Calu3 (cell line): ENCODE data around the gene RAP2C. TPM values are rescaled to one million over a fixed set of nuclear protein-coding genes. Genes with fewer than 3 reads are reported as not detected.

ENCODE experiments used
- BruUV-seq: library from RNA; stranded (reverse); fragments of 400-500 nt; replicated peaks from 2 replicates; lab custom pipeline; 2021; lab: Mats Ljungman, UMichigan
- CTCF ChIA-PET: fragments of 300-600 bp; sonication (Branson Sonifier 250); formaldehyde crosslinking; loops from one replicate; lab custom pipeline; 2022; ENCODE audit warnings: antibody characterized with exemption; lab: Charles Lee
- DNase-seq: peaks from one replicate; pipeline ENCODE4 v3.0.0; 2022
- H3K27ac Mint-ChIP-seq: one replicate; pipeline ENCODE4 v1.8.0; 2022; ENCODE audit warnings: mixed read lengths; ENCODE audit not compliant: unreplicated experiment
- H3K27me3 Mint-ChIP-seq: one replicate; pipeline ENCODE4 v1.8.0; 2022; ENCODE audit warnings: mixed read lengths; ENCODE audit not compliant: unreplicated experiment
- H3K36me3 Mint-ChIP-seq: one replicate; pipeline ENCODE4 v1.8.0; 2022; ENCODE audit warnings: mild to moderate bottlenecking, moderate library complexity, mixed read lengths; ENCODE audit not compliant: insufficient read depth, unreplicated experiment
- H3K4me1 Mint-ChIP-seq: one replicate; pipeline ENCODE4 v1.8.0; 2022; ENCODE audit warnings: mild to moderate bottlenecking, low read depth, mixed read lengths; ENCODE audit not compliant: unreplicated experiment
- H3K4me3 Mint-ChIP-seq: one replicate; pipeline ENCODE4 v1.8.0; 2022; ENCODE audit warnings: mild to moderate bottlenecking, low read depth, moderate library complexity, mixed read lengths; ENCODE audit not compliant: unreplicated experiment
- H3K9me3 Mint-ChIP-seq: one replicate; pipeline ENCODE4 v1.8.0; 2022; ENCODE audit warnings: low read depth, mixed read lengths; ENCODE audit not compliant: unreplicated experiment
- intact Hi-C: fragments of 100-400 bp; cut with micrococcal nuclease; formaldehyde crosslinking; loops from one replicate; pipeline ENCODE4 v1.10.0; 2022; ENCODE audit not compliant: unreplicated experiment
- total RNA-seq: library from RNA; stranded (reverse); gene quantifications from 2 replicates; pipeline ENCODE4 v1.2.3, GENCODE V29; 2022
- TF ChIP-seq, protein P1 (sequence below): fragments of 200-600 bp; IDR thresholded peaks from one replicate; pipeline ENCODE4 v1.8.0; 2022; ENCODE audit warnings: antibody characterized with exemption; ENCODE audit not compliant: unreplicated experiment

The RAP2C gene
- total RNA-seq, 1 experiment from 2014 or later = 22.9 TPM

DNA sequence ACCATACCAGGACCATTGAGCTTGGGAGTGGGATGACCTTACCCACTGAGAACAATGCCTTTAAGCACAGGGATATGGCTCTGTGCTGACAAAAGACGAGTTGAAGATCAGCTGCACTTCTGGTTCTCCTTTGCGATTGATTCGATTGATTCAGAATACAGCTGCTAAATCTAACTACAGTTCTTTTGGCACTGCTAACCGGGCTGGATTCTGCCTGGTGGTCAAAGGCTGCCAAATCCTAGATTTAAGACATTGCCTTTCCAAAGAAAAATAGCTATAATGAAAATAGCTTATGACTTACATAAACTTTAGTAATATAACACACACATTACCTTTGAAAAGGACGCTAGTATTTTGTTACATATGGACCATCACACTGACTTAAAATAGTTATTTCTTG lies 18.3 kb downstream of the RAP2C start:
- Mint-ChIP-seq H3K4me3 (no peak overlapping the region), H3K27ac (no peak overlapping the region), H3K4me1 (no peaks in the 10 kb centered on the region), H3K9me3 (no peaks in the 10 kb centered on the region), H3K36me3 (no peaks in the 10 kb centered on the region), H3K27me3 (no peaks in the 10 kb centered on the region)
- BruUV-seq = no TSS peak
- TF ChIP-seq, protein P1, sequence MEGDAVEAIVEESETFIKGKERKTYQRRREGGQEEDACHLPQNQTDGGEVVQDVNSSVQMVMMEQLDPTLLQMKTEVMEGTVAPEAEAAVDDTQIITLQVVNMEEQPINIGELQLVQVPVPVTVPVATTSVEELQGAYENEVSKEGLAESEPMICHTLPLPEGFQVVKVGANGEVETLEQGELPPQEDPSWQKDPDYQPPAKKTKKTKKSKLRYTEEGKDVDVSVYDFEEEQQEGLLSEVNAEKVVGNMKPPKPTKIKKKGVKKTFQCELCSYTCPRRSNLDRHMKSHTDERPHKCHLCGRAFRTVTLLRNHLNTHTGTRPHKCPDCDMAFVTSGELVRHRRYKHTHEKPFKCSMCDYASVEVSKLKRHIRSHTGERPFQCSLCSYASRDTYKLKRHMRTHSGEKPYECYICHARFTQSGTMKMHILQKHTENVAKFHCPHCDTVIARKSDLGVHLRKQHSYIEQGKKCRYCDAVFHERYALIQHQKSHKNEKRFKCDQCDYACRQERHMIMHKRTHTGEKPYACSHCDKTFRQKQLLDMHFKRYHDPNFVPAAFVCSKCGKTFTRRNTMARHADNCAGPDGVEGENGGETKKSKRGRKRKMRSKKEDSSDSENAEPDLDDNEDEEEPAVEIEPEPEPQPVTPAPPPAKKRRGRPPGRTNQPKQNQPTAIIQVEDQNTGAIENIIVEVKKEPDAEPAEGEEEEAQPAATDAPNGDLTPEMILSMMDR = no peak
- no peak for DNase-seq
- intact Hi-C loops = no loop called here
- CTCF ChIA-PET = no interaction called here

DNA sequence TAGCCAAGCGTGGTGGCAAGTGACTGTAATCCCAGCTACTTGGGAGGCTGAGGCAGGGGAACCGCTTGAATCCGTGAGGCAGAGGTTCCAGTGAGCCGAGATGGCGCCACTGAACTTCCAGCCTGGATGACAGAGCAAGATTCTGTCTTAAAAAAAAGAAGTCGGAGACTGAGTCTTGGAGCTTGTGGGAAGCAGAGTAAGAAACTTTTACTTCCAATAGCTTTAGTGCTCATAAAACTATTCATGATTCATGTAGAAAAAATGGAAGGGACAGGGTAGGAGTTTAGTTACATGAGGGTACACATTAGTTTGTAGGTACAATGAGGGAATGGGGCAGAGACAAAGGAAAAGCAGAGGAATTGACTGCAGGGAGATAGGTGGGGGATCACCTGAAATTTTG lies 19.3 kb downstream of the RAP2C start:
- intact Hi-C loops = no loop called here
- CTCF ChIA-PET = no interaction called here

DNA sequence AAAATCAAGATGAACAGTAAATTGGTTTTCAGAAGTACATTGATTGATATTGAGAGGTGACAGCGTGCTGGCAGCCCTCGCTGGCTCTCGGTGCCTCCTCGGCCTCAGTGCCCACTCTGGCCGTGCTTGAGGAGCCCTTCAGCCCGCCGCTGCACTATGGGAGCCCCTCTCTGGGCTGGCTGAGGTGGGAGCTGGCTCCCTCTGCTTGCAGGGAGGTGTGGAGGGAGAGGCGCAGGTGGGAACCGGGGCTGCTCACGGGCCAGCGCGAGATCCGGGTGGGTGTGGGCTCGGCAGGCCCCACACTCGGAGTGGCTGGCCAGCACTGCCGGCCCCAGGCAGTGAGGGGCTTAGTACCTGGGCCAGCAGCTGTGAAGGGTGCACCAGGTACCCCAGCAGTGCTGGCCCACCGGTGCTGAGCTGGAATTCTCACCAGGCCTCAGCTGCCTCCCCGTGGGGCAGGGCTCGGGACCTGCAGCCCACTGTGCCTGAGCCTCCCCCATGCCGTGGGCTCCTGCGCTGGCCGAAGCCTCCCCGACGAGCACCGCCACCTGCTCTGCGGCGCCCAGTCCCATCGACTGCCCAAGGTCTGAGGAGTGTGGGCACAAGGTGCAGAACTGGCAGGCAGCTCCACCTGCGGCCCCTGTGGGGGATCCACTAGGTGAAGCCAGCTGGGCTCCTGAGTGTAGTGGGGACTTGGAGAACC lies 25.2 kb downstream of the RAP2C start:
- intact Hi-C loops = no loop called here
- no peak for DNase-seq
- Mint-ChIP-seq H3K27me3 (no peaks in the 10 kb centered on the region), H3K36me3 (no peaks in the 10 kb centered on the region), H3K4me1 (no peaks in the 10 kb centered on the region), H3K27ac (no peak overlapping the region), H3K9me3 (no peaks in the 10 kb centered on the region), H3K4me3 (no peak overlapping the region)
- TF ChIP-seq, protein P1 = no peak
- CTCF ChIA-PET = no interaction called here
- BruUV-seq = no TSS peak

More for the DNA sequence above, 19.3 kb downstream of the RAP2C start:
- no peak overlapping the region for H3K27ac Mint-ChIP-seq
- H3K9me3 Mint-ChIP-seq = no peaks in the 10 kb centered on the region
- no peaks in the 10 kb centered on the region for H3K36me3 Mint-ChIP-seq
- H3K4me1 Mint-ChIP-seq = no peaks in the 10 kb centered on the region
- H3K27me3 Mint-ChIP-seq = no peaks in the 10 kb centered on the region
- BruUV-seq = no TSS peak
- TF ChIP-seq, protein P1 = no peak
- H3K4me3 Mint-ChIP-seq = no peak overlapping the region
- DNase-seq = no peak

DNA sequence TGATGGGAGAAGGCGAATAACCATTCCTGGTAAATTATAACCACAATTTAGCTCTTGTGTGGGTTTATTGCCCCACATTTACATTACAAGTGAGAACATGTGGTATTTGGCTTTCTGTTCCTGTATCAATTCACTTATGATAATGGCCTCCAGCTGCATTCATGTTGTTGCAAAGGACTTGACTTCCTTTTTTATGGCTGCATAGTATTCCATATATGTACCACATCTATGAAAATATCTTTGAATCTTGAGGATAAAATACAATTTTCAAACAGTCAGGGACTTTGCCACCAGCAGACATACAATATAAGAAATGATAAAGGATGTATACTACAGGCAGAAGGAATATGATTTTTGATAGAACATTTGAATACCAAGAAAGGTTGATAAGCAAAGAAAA lies 27.3 kb downstream of the RAP2C start:
- Mint-ChIP-seq H3K4me3 (no peak overlapping the region), H3K4me1 (no peaks in the 10 kb centered on the region), H3K27ac (no peak overlapping the region), H3K9me3 (no peaks in the 10 kb centered on the region), H3K27me3 (no peaks in the 10 kb centered on the region), H3K36me3 (no peaks in the 10 kb centered on the region)
- CTCF ChIA-PET = no interaction called here
- no TSS peak for BruUV-seq
- DNase-seq = no peak
- intact Hi-C loops = no loop called here
- TF ChIP-seq, protein P1 = no peak
